Fibroblast of villous mesenchyme (primary cell): ENCODE measurements around the gene TNPO2. TPM values are rescaled to one million over a fixed set of nuclear protein-coding genes. Genes with fewer than 3 reads are reported as not detected.

Source experiments
- DNase-seq: peaks from one replicate; pipeline ENCODE4 v3.0.0-alpha.2; 2010; ENCODE audit warnings: low read depth
- H3K4me3 ChIP-seq: 2 replicates; pipeline ENCODE4 v1.5.1; 2011; ENCODE audit warnings: low read depth, mild to moderate bottlenecking, low read length
- CTCF ChIP-seq: IDR thresholded peaks from 2 replicates; pipeline ENCODE4 v1.5.1; 2012; ENCODE audit warnings: low read depth, mild to moderate bottlenecking, low read length; ENCODE audit not compliant: insufficient read depth
- total RNA-seq: library from RNA; depleted of rRNA; stranded (reverse); fragments of >200 nt; gene quantifications from 2 replicates; pipeline ENCODE4 v1.2.3, GENCODE V29; 2012

Gene TNPO2
- total RNA-seq, 1 donor = 53.1 TPM

GRCh38 chr19:12668346-12668745 lies 55.4 kb downstream of the TNPO2 start:
- no peak for DNase-seq
- peak overlapping the region; percentile 89 for H3K4me3 ChIP-seq
- no peak for TF ChIP-seq CTCF

- TF ChIP-seq CTCF = no peak
- no peak for DNase-seq
- H3K4me3 ChIP-seq = no peak overlapping the region
These were observed 55.9 kb downstream of the TNPO2 start for GRCh38 chr19:12667731-12668302.

GRCh38 chr19:12666265-12667048 lies 57.3 kb downstream of the TNPO2 start, which contains the start of the genes MAN2B1 and WDR83:
Gene MAN2B1 (minus strand): TSS chr19:12666742. CDS start chr19:12666701, 41 bp downstream.
Gene WDR83 (plus strand): TSS chr19:12666807. CDS start chr19:12669791, 2,984 bp downstream.
- peak; percentile 69 for DNase-seq
- TF ChIP-seq CTCF = no peak
- peak within 1 kb of the TSS; percentile 80 for H3K4me3 ChIP-seq

GRCh38 chr19:12665671-12666264 lies 58.0 kb downstream of the TNPO2 start:
- no peak for DNase-seq
- no peak for TF ChIP-seq CTCF
- H3K4me3 ChIP-seq = peak overlapping the region; percentile 80

GRCh38 chr19:12665281-12665573 lies 58.5 kb downstream of the TNPO2 start:
- no peak overlapping the region for H3K4me3 ChIP-seq
- TF ChIP-seq CTCF = no peak
- DNase-seq = no peak

- no peak for TF ChIP-seq CTCF
- H3K4me3 ChIP-seq = no peak overlapping the region
- no peak for DNase-seq
These were observed 59.1 kb downstream of the TNPO2 start for GRCh38 chr19:12664406-12665280.
